Camera-type eye (tissue), 1 donor: ENCODE measurements around the gene CDK2AP2. TPM values are rescaled to one million over a fixed set of nuclear protein-coding genes. Genes with fewer than 3 reads are reported as not detected.

Experiments
- total RNA-seq: library from RNA; depleted of rRNA; stranded (reverse); fragments of >200 nt; gene quantifications from one replicate; pipeline ENCODE4 v1.2.3, GENCODE V29; 2014

The CDK2AP2 gene, protein sequence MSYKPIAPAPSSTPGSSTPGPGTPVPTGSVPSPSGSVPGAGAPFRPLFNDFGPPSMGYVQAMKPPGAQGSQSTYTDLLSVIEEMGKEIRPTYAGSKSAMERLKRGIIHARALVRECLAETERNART
- total RNA-seq: 13.1 TPM

DNA sequence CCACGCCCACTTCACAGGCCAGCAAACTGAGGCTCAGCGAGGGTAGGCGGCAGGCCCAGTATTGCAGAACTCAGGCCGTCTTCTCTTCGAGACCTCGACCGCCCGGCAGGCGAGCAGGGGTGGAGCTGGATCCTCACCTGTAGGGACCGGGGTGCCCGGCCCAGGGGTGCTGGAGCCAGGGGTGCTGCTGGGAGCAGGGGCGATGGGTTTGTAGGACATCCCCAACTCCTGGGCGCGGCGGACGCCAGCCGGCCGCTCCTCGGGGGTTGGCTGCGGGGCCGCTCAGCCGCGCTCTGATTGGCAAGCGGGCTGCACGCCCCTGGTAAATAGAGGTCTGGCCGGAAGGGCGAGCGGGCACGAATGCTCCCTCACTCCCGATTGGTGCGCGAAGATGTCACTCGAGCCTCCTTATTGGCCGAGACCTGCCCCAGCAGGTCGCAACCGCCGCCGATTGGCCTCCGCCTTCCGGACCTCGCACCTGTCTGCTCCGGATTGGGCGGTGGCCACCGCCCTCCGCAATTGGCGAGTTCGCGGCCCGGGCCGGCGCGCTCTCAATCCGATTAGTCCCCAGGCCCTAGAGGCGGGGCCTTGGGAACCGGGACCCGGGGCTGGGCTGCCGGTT, at the start of gene CDK2AP2:
Gene CDK2AP2, minus strand, starts transcription at position 299 of the 622 bp plus-strand sequence. Its CDS starts 80 bp downstream, at position 219.

DNA sequence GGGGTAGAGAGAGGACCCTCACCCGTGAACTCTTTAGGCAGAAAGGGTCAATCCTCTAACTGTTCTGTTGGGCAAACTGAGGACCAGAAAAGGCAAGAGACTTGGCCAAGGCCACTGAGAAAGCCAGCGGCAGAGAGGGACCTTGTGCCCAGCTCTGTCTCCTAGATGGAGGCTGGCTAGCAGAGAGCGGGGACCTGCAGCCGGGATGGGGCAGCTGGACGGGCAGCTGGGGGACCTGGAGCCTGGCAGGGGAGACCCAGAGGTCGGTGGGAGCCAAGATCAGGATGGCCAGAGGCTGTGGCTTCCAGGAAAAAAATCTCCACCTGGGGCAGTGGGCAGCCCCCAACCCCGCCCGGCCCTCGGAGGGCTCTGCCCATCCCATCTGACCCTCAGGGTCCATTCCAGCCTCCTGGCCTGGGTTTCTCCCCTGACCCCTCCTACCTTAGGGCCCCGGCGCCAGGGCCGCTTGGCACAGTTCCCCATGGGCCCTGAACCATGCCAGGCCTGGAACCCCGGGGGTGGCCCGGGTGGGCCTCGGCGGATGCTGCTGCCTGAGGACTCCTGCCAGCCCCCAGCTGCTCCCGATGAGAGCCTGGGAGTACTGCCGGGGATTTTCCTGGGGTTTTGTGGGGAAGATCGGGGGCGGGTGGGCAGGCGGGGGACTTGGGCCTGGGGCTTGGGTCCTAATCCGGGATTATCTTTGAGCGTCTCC, 15.0 kb upstream of the CDK2AP2 start, which contains the start of gene CABP2:
Gene CABP2, minus strand, starts transcription at position 603 of the 712 bp plus-strand sequence. Its CDS starts 120 bp downstream, at position 483.

DNA sequence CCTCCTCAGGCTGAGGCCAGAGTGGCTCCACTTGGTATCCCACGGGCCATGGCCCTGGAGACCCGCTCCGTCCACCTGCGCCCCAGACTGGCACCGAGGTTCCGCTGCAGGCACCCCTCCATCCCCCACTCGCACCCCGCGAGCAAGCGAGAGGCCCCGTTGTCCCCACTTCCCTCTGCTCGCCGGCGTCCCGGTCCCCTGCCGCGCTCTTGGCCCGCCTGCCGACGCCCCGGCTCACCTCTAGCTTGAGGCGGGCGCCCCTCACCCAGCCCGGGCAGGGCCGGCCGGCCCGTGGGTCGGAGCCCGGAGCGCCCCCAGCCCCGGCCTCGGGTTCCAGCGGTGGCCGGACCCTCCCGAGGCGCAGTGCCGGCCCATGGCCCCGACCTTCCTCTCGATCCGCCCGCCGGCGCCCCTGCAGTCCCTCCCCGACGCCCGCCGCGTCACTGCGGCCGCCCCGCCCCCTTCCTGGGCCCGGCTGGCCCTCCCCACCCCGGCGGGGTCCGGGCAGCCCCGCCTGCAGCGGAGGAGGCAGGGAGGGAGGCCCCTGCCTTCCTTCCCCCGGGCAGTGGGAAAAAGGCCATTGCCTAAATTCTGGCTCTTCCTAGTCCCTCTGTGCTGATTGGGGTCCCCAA, 2.9 kb downstream of the CDK2AP2 start, which contains the start of gene PITPNM1:
Gene PITPNM1, minus strand, starts transcription at position 414 of the 632 bp plus-strand sequence. CDS start 1,183 bp downstream, outside the sequence.

DNA sequence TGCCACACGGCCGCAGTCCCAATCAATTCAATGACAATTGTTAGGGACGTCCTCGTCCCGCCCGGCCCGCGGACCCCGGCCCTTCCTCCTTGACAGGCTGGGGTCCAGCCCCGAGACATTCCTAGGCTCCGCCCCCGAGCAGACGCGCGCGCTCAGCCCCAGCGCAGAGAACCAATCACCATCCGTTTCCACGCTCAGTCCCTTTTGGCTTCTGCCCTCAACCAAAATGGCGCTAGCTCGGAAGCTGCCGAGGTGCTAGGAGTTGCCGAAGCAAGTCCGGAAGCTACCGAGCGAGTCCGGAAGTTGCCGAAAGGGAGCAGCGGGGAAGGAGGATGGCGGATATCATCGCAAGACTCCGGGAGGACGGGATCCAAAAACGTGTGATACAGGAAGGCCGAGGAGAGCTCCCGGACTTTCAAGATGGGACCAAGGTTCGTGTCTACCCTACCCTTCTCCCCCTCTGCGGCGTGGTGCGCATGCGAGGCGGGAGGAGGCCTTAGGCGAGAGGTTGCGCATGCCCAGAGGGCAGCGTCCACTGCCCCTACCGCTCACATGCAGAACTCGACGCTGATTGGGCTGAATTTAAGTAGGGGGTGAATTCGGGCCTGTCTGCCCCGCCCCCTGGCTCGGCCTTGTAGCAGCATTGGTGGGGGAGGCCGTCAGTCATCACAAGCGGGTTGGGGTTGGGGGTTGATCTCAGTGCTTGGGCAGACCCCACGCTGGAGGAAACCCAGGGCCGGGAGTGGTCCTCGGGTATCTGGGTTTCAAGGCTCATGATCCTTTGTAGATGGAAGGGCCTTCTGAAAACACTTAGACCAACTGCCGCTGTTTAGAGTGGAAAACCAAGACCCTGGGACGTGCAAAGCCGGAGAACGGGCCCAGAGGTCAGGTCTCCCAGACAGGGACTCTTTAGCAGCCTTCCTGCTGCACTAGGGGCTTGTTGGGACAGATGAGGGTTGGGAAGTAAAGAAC, 24.8 kb downstream of the CDK2AP2 start, which contains the start of gene AIP:
Gene AIP, plus strand, starts transcription at position 200 of the 972 bp plus-strand sequence. Its CDS starts 133 bp downstream, at position 333.

DNA sequence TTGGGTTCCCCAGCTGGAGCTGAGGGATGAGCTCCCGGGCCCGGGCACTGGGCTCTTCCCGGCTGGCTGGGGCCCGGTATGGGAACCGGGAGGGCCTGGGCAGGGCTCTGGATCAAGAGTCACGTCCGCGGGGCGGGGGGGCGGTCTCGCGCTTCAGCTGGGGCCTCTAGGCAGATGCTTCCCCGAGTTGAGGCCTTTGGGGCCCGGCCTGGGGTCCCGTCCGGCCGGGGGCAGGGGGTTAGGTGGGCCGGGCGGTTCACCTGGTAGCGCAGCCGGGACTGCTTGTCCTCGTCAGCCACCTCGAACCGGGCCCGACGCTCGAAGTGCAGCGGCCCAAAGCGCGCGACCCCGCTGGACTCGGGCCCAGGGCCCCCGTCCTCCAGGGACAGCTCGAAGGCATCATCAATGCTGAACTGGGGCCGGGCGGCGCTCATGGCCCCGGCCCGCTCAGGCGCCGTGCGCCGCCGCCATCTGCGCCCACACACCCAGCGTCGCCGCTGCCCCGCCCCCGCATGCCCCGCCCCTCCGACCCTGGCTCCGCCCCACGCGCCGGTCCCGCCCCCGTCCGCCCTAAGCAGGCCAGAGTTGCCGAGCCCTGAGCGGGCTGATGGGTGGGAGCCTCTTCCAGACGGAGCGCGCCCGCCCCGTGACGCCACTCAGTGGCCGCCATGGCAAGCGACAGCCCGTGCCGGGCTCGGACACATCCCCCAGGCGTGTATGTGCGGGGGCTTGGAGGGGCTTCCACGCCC, 39.0 kb downstream of the CDK2AP2 start, which contains the start of gene TMEM134:
Gene TMEM134, minus strand, starts transcription at position 493 of the 749 bp plus-strand sequence. Its CDS starts 59 bp downstream, at position 434.

Other genes with a start within 250 kb of the CDK2AP2 start
- 36.3 TPM for gene GRK2, start 241.7 kb downstream of the CDK2AP2 start, total RNA-seq
- gene ANKRD13D, start 218.9 kb downstream of the CDK2AP2 start, total RNA-seq: 46.7 TPM
- gene SSH3, start 204.6 kb downstream of the CDK2AP2 start, total RNA-seq: 29.1 TPM
- gene POLD4, start 154.6 kb downstream of the CDK2AP2 start, total RNA-seq: 11.1 TPM
- 2.9 TPM for gene CLCF1, start 134.6 kb downstream of the CDK2AP2 start, total RNA-seq
- 26.6 TPM for gene RAD9A, start 116.2 kb downstream of the CDK2AP2 start, total RNA-seq
- gene PPP1CA, start 106.3 kb downstream of the CDK2AP2 start, total RNA-seq: 85.5 TPM
- 1.4 TPM for gene TBC1D10C, start 104.1 kb downstream of the CDK2AP2 start, total RNA-seq
- 5.1 TPM for gene CARNS1, start 92.5 kb downstream of the CDK2AP2 start, total RNA-seq
- gene RPS6KB2, start 79.7 kb downstream of the CDK2AP2 start, total RNA-seq: 41.7 TPM
- gene PTPRCAP, start 70.5 kb downstream of the CDK2AP2 start, total RNA-seq: 0.71 TPM
- gene CORO1B, start 64.7 kb downstream of the CDK2AP2 start, total RNA-seq: 55.3 TPM
- gene GPR152, start 55.4 kb downstream of the CDK2AP2 start, total RNA-seq: not detected
- 6.3 TPM for gene CABP4, start 52.8 kb downstream of the CDK2AP2 start, total RNA-seq
- gene TMEM134, start 38.9 kb downstream of the CDK2AP2 start, total RNA-seq: 73.1 TPM
- 49.3 TPM for gene AIP, start 25.1 kb downstream of the CDK2AP2 start, total RNA-seq
- 79.8 TPM for gene PITPNM1, start 2.8 kb downstream of the CDK2AP2 start, total RNA-seq
- gene CABP2, start 15.3 kb upstream of the CDK2AP2 start, total RNA-seq: 5.6 TPM
- gene GSTP1, start 75.7 kb upstream of the CDK2AP2 start, total RNA-seq: 417 TPM
- 186 TPM for gene NDUFV1, start 98.8 kb upstream of the CDK2AP2 start, total RNA-seq
- gene NUDT8, start 121.8 kb upstream of the CDK2AP2 start, total RNA-seq: 3.7 TPM
- gene TBX10, start 131.6 kb upstream of the CDK2AP2 start, total RNA-seq: not detected
- gene ACY3, start 142.6 kb upstream of the CDK2AP2 start, total RNA-seq: not detected
- 0.55 TPM for gene ALDH3B2, start 166.5 kb upstream of the CDK2AP2 start, total RNA-seq